HG03095 (cell line): ENCODE data around the gene SIPA1L3.

ENCODE experiments used
- ATAC-seq: cut with Tn5 transposase; IDR thresholded peaks from one replicate; pipeline ENCODE4 v1.9.1; 2021; ENCODE audit warnings: moderate library complexity; ENCODE audit not compliant: unreplicated experiment

The SIPA1L3 gene

DNA sequence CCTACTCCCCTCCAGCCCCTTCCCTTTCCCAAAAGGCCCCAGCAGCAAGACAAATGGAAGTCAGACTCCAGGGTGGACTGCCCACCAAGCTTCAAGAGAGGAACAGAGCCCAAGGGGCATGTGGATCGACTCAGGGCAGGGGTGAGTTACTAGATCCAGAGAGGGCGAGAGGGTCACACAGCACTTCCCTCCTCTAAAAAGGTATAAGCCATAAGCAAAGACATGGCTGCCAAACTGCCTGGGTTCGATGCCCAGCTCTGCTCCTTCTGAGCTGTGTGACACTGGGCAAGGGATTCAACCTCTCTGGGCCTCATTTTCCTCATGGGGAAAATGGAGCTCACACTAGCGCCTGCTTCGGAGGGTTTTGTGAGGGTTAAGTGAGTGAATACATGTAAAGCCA lies 345.4 kb downstream of the SIPA1L3 start:
- no peak for ATAC-seq

DNA sequence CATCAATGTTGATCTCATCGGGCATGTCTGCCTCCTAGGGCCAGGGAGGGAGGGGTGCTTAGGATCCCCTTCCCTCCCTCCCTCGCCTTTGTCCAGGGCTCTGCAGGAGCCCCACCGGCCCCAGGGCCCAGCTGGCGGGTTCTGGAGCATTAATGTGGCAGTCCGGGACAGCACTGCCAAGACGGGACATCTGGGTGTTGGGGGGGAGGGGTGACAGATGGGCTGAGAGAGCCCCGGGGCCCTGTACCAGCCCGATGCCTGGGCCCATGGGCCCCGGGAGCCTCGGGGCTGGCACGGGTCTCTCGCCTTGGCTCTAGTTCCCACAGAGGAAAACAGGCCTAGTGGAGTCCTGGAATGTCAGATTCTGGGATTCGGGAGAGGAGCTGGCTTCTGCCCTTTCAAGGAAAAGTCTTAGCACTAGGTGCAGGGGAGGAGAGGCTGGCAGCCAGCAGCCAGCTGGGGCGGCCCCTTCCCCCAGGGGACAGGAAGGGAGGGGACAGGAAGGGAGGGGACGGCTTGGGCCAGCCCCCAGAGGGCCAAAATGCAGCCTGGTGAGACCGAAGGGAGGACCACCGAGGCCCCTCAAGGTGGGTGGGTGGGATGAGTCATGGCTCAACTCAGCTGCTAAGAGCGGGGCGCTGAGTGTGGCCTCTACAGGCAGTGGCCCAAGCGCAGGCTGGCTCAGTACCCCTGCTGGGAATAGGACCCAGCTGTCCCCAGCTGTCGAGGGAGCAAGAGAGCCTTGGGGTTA lies 346.1 kb downstream of the SIPA1L3 start:
- ATAC-seq, result no peak

DNA sequence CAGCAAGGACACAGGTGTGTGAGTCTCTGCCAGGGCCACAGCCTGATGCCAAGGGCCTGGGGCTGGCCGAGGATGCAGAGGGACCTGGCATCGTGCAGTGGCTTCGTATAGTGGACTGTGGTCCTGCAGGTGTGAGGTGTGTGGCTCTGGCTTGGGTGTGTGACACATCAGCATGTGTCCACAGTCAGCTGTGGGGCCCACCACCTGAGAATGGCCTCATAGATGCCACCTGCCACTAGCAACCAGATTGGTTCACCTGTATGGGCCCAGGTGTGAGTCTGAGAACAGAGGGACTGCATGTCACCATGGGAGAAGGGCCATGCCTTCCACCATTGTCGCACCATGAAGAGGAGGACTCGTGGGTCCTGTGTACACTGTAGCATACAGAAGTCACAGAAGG lies 346.8 kb downstream of the SIPA1L3 start:
- ATAC-seq, result no peak

DNA sequence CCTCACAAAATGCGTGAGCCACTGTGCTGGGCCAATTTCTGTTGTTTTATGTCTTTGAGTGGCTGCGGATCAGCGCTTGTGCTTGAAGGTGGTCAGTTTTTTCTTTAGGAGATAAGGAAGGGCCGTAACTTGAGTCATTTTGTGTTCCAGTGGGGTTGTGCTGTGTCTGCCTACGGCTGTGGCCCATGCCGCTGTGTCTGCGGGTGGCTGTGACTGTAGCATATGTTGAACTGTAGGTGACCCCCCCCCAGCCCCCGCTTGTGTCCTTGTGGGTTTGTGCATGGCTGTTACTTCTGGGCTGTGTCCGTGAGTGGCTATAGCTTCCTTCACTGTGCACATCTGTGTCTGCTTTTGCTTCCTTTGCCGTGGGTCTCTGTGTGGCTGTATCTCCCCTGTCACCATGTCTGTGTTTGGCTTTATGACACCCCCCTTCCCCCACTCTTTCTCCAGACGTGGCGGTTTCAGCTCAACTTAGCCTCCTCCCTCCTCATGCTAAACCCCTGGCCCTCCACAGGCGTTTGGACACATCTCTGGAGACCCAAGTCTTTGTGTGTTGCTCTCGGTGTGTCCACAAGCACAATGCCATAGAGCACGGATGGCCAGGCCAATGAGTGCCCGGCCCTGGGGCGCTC lies 348.5 kb downstream of the SIPA1L3 start:
- ATAC-seq, result no peak
